Subcutaneous adipose tissue (tissue), 4 donors: ENCODE results near the gene MACROH2A1. TPM values are rescaled to one million over a fixed set of nuclear protein-coding genes. Genes with fewer than 3 reads are reported as not detected.

Source experiments
- total RNA-seq, 4 donors: library from RNA; depleted of rRNA; stranded (reverse); fragments of >200 nt; gene quantifications; one replicate each; pipeline ENCODE4 v1.1.0, GENCODE V29; 2016
- TF ChIP-seq, protein P1 (sequence below): fragments of 450-650 bp; IDR thresholded peaks from one replicate; pipeline ENCODE4 v1.5.1; 2016; ENCODE audit warnings: low read depth, mild to moderate bottlenecking, control low read depth, antibody characterized with exemption, moderate library complexity

MACROH2A1 gene
- total RNA-seq, 4 donors from 2014 or later = 207 to 426 (median 282) TPM

- TF ChIP-seq, protein P1, sequence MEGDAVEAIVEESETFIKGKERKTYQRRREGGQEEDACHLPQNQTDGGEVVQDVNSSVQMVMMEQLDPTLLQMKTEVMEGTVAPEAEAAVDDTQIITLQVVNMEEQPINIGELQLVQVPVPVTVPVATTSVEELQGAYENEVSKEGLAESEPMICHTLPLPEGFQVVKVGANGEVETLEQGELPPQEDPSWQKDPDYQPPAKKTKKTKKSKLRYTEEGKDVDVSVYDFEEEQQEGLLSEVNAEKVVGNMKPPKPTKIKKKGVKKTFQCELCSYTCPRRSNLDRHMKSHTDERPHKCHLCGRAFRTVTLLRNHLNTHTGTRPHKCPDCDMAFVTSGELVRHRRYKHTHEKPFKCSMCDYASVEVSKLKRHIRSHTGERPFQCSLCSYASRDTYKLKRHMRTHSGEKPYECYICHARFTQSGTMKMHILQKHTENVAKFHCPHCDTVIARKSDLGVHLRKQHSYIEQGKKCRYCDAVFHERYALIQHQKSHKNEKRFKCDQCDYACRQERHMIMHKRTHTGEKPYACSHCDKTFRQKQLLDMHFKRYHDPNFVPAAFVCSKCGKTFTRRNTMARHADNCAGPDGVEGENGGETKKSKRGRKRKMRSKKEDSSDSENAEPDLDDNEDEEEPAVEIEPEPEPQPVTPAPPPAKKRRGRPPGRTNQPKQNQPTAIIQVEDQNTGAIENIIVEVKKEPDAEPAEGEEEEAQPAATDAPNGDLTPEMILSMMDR = no peak
Measured at GRCh38 chr5:135319928-135320606, 79.0 kb downstream of the MACROH2A1 start.

DNA sequence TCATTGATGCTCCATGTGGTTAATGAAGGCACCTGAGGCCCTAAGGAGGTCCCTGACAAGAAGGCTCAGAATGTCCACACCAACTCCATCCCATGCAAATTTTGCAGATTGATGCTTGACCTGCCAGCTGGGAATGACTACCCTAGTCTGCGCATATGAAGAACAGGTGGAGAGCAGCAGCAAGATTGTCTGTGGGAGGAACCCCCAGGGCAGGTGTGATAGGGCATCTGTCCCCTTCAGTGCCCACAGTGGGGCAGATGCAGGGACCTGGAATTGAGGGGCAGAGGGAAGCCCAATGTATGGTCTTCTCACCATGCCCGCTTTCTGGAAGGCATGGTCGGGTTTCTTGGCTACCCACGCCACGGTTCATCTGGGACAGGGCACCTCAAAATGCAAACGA, 79.6 kb downstream of the MACROH2A1 start:
- TF ChIP-seq, protein P1 = no peak

- TF ChIP-seq, protein P1 = no peak
Measured at GRCh38 chr5:135318924-135319323, 80.1 kb downstream of the MACROH2A1 start.

DNA sequence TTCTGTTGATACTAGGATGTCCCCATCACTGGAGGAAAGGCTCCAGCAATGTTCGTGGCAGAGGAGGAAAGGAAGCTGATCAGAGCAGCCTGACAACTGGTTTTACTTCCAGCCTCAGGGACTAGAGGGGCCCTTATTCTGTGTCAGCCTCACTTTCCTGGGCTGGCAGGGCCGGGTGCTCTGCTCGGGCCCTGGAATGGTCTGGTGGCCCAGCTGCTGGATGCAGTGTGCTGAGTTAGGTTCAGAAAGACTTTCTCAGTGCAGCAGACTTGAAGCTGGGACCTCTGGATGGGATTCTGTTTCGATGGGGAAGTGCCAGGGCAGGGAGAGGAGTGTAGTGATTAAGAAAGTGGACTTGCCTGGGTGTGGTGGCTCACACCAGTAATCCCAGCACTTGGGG, 81.0 kb downstream of the MACROH2A1 start:
- TF ChIP-seq, protein P1 = no peak

GRCh38 chr5:135317286-135317685, 81.7 kb downstream of the MACROH2A1 start:
- TF ChIP-seq, protein P1 = no peak

GRCh38 chr5:135315386-135315785, 83.6 kb downstream of the MACROH2A1 start:
- TF ChIP-seq, protein P1 = no peak

GRCh38 chr5:135313946-135314345, 85.1 kb downstream of the MACROH2A1 start:
- TF ChIP-seq, protein P1 = no peak
